T-helper 1 cell (primary cell): Measurements from ENCODE around the gene FAIM2.
"Not testable (repeated sequence)": the region's sequence is repeated elsewhere in the genome, so short reads cannot be mapped to it uniquely, and the experiment has no call there.

Source experiments
- DNase-seq, 5 donors: peaks; one replicate each; pipeline ENCODE4 v3.0.0-alpha.2; 2012 to 2020

Gene FAIM2

DNA sequence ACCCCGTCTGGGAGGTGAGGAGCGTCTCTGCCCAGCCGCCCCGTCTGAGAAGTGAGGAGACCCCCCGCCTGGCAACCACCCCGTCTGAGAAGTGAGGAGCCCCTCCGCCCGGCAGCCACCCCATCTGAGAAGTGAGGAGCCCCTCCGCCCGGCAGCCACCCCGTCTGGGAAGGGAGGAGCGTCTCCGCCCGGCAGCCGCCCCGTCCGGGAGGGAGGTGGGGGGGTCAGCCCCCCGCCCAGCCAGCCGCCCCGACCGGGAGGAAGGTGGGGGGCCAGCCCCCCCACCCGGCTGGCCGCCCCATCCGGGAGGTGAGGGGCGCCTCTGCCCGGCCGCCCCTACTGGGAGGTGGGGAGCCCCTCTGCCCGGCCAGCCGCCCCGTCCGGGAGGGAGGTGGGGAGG is 42.8 kb downstream of the FAIM2 start:
- DNase-seq: not testable (repeated sequence)

DNA sequence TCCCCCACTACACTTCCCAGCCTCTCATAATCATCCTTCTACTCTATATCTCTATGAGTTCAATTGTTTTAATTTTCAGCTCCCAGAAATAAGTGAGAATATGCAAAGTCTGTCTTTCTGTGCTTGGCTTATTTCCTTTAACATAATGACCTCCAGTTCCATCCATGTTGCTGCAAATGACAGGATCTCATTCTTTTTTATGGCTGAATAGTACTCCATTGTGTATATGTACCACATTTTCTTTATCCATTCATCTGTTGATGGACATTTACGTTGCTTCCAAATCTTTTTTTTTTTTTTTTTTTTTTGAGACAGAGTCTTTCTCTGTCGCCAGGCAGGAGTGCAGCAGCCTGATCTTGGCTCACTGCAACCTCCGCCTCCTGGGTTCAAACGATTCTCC is 47.8 kb downstream of the FAIM2 start:
- DNase-seq: not testable (repeated sequence)

DNA sequence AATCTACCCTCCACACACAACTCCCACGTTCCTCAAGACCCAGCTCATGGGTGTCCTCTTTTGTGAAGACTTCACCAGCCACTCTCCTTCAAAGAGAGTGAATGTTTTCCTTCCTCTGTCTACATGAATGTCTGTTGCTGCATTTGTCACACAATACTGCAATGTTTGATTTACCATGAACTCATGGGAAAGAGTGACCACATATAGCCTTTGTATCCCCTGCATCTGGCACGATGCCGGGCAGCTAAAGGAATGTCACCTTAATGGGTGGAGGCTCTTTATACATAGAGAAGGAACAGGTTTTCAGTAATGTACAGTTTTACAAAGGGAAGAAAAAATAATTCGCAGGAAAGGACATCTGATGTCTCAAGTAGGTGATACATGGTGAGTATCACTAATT is 48.7 kb downstream of the FAIM2 start:
- DNase-seq: no peak

DNA sequence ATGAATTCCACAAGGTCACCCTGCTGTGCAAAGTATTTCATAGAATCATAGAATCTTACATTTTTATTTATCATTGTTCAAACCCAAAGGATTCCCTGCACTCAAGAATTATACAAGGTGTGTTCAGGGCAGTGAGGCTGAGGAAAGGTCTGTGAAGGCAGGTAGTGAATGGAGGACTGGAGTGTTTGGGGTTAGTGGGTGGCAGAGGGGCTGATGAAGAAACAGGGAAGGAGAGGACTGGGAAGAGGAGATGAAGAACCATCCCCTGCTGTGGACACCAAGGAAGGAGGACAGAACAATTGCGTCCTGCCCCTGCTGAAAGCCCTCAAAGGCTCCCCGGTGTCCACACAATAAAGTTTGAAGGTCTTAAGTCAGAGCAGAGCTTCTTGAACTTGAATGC is 50.0 kb downstream of the FAIM2 start:
- DNase-seq: no peak

DNA sequence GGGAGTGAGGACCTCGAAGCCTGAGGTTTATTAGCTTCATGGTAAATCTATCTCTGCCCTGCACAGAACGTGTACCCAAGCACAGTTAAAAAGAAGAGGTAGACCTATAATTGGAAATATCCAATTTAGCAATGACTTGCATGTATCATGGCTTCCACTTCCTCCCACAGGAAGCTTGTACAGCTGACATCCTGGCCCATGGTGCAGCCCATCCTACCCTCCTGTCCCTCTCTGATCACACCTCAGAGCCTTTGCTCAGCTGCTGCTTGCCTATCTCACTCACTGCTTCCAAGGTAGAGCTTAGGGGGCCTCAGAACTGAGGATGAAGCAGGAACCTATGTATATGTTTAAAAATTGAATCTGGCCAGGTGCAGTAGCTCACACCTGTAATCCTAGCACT is 56.5 kb downstream of the FAIM2 start:
- DNase-seq: peak in 1 of 5 donors; percentile 40

- no peak for DNase-seq
Observed at GRCh38 chr12:49846032-49846431, 57.7 kb downstream of the FAIM2 start.

DNA sequence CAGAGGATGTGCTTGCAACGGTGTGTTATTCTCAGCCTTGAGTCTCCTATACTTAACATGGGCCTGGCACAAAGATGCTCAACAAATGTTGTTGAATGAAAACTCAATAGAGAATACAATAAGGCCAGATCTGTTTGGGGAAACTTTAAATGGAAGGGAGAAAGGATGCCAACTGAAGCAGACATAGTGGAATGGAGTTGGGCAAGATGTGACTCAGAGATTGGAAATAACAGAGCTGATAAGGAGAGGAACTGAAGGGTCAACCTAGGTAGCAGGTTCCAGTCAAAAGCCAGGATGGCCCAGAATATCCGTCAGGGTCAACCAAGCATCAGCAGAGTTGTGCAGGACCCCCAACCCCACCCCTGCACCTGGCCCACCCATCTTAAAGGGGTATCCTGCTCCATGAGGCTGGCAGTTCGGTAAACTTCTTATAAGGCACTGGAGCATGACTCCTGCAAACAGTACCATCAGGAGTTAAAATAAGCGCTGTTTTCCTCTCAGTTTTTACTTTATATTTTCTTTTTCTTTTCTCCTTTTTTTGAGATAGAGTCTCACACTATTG is 59.7 kb downstream of the FAIM2 start:
- no peak for DNase-seq

- no peak for DNase-seq
Observed at GRCh38 chr12:49843411-49843810, 60.3 kb downstream of the FAIM2 start.

DNA sequence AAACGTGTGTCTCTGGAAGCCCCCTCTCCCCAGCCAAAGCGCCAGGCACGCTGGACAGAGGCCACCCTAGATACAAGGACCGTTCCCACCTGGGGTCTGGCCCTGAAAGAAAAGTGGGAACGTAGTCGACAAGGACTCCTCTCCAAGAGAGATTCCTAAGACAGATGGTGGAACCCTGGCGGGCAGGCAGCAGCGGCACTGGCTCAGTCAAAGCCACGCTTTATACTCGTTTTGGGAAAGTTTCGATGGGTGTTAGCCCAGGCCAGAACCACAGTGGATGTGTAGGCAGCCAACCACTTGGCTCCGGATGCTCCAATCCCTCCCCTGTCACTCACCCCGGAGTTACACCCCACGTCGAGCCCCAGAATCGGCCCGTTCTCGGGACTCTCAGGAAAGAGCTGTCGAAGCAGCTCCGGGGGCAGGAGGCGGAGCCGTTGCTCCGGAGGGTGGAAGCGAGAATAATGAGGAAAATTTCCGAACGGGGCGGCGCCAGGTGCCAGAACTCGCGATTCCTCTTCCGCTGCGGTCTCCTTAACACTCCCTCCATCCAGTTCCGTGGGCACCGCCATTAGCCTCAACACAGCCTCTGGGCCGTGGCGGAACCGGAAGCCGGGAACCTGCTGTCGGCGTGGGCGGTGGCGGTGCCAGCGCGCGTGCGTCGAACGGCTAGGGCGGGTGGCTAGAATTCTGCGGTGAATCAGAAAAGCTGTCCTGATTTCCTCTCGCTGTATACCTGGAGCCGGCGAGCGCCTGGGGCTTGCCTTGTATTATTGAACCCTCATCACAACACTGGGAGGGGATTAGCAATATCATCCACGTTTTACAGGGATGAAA is 61.0 kb downstream of the FAIM2 start, which contains the start of gene BCDIN3D:
Gene BCDIN3D (minus strand): TSS at position 588 of the 834 bp plus-strand sequence. CDS start 19 bp downstream, at position 569.
- peak; percentile 85 to 91 (median 90) for DNase-seq

DNA sequence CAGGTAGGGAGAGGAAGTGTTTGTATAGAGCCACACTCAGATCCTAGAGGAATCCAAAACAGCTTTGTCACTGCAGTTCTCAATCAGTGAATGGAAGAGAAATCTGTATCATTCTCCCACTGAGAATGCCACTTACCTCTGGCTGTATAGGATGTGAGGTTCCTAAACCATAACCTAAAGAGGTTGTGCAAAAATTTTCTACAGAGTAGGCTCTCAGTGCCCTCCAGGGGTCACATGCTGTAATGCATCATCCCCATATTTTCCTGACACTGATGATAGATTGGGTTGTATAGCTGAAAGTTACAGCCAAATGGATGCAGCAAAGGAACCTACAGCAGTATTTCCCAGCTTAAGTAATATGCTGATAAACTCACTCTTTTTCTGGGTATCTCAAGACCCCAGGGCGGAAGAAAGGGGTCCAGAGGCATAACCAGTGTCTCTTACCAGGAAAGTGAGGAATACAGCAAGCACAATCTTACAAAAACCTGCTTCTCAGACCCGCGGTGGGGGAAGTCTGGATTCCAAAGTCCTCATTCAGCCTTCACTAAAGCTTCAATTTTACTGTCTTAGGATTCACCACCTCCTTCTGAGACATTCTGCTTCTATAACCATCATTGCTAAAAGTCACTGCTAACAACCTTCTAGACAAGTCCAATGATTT is 64.6 kb downstream of the FAIM2 start:
- peak in 2 of 5 donors; percentile 31 to 32 for DNase-seq

- DNase-seq: no peak
Observed at GRCh38 chr12:49832836-49833421, 70.8 kb downstream of the FAIM2 start.

DNA sequence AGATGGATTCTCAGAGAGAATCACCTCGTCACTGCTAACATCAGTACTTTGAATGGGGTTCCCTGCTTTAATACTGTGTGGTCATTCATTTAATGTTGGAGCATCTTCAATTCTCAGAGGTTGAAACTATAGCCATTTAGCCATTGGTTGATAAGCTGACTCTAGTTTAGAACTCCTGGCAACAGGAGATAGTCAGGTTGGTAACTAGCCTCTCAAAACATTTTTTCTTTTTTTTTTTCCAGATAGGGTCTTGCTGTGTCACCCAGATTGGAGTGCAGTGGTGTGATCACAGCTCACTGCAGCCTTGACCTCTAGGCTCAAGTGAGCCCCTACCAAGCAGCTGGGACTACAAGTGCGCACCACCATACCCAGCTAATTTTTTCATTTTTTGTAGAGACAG is 72.0 kb downstream of the FAIM2 start:
- DNase-seq: no peak

GRCh38 chr12:49828133-49829091 is 75.3 kb downstream of the FAIM2 start, which contains the start of gene NCKAP5L:
Gene NCKAP5L (minus strand): TSS chr12:49828413. CDS start chr12:49804044, 24,369 bp downstream.
- DNase-seq: peak; percentile 87 to 94 (median 92)

- DNase-seq: peak in 3 of 5 donors; percentile 15 to 42 (median 30)
Observed at GRCh38 chr12:49827401-49828099, 76.2 kb downstream of the FAIM2 start.

DNA sequence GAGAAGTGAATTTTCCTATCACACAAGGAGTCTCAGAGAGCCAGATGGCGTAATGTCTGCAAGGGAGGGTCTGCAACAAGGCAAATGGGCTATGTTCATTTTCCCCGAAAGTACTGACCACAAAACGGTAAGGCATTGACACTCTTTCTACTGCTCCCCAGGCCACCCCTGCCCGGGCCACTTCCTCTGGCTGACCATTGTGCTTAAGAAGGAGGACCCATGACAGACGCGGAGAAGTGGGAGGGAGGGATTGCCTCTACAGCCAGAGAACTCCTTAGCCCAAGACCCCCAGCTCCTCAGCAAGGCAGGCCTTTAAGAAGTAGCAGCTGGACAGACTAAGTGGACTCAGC is 76.7 kb downstream of the FAIM2 start:
- DNase-seq: no peak

GRCh38 chr12:49825971-49826421 is 77.7 kb downstream of the FAIM2 start:
- no peak for DNase-seq

DNA sequence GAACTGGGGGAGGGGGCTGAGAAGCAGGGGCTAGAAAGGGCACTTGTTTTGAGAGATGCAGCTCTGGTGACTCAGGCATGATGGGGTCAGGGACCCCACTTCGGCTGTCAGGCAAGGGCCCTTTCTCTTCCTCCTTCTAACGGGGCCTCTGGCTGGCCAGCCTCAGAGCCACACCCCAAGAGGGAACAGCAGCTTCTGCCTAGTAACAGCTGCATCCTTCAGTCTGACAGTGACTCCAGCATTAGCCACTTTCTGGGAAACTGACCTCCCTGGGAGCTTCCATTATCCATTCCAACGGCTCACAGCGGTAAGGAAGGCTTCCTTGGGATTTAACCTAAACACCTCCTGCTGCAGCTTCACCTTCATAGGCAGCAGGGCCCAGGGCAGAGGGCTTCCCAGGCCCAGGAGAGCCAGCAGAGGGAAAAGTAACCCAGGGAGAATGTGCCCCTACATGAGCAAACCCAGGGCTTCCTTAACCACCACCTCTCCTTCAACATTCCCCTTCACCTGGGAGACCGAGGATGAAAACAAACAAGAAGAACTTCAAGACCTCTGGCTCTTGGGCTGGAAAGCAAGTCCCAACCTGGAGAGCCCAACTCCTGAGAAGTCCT is 78.2 kb downstream of the FAIM2 start:
- DNase-seq: no peak

- no peak for DNase-seq
Observed at GRCh38 chr12:49824895-49825294, 78.8 kb downstream of the FAIM2 start.

DNA sequence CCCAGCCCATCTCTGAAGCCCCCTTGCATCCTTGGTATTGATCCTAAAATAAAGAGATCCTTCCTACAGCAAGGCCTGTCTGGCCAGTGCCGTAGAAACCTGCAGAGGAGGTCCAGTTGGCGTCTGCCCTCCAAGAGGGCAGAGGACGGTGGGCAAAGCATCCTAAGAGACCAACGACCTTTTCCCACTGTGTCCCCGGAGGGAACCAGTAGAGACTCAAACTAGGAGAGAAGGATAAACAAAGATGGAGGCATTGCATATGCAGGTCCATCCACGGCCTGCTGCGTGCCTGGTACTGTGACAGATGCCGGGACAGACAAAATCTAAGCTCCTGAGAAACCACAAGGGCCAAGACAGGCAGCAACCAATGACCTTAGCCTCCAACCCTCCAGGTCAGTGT is 79.3 kb downstream of the FAIM2 start:
- DNase-seq: no peak

DNA sequence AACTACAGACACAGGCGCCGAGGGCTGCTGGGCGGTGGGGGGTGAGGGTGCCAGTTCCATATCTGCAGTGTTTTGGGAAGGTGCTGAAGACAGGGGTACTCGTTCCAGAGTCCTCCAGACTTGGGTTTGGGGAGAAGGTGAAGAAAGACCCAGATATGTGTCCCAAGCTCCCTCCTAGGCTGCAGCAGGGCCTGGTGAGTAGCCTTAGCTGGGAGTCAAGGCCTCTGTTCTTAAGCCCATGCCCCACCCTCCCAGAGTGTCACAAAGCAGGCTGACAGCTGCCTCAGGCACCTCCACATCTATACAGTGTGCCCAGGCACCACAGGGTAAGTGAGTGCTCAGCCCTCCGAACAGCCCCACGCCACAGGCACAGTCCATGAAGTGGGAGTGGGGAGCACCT is 79.7 kb downstream of the FAIM2 start:
- no peak for DNase-seq

- DNase-seq: no peak
Observed at GRCh38 chr12:49823350-49823749, 80.3 kb downstream of the FAIM2 start.
